Parathyroid adenoma (tissue), 2 donors: ENCODE results near the gene NUP98.

Experiments used
- H2AFZ ChIP-seq: fragments of 300-600 bp; sonication (generic); one replicate; pipeline ENCODE4 v1.7.0; 2017; ENCODE audit warnings: antibody characterized with exemption, mild to moderate bottlenecking
- H3K27ac ChIP-seq: fragments of 300-600 bp; sonication (generic); one replicate; pipeline ENCODE4 v1.7.0; 2017
- H3K27me3 ChIP-seq: fragments of 300-600 bp; sonication (generic); one replicate; pipeline ENCODE4 v1.7.0; 2017; ENCODE audit warnings: low read length; ENCODE audit not compliant: control insufficient read depth, insufficient read depth
- H3K36me3 ChIP-seq: fragments of 300-600 bp; sonication (generic); one replicate; pipeline ENCODE4 v1.7.0; 2017; ENCODE audit warnings: low read length; ENCODE audit not compliant: control insufficient read depth, insufficient read depth
- H3K4me1 ChIP-seq: fragments of 300-600 bp; sonication (generic); one replicate; pipeline ENCODE4 v1.7.0; 2017; ENCODE audit warnings: control low read depth
- H3K4me2 ChIP-seq: fragments of 300-600 bp; sonication (generic); one replicate; pipeline ENCODE4 v1.7.0; 2017; ENCODE audit warnings: low read length
- H3K4me3 ChIP-seq: fragments of 300-600 bp; sonication (generic); one replicate; pipeline ENCODE4 v1.7.0; 2017; ENCODE audit warnings: low read depth, low read length
- H3K79me2 ChIP-seq: fragments of 300-600 bp; sonication (generic); one replicate; pipeline ENCODE4 v1.7.0; 2017; ENCODE audit warnings: control low read depth
- H3K9ac ChIP-seq: fragments of 300-600 bp; sonication (generic); one replicate; pipeline ENCODE4 v1.7.0; 2017; ENCODE audit warnings: mild to moderate bottlenecking
- H3K9me3 ChIP-seq: fragments of 300-600 bp; sonication (generic); one replicate; pipeline ENCODE4 v1.7.0; 2017; ENCODE audit warnings: low read length; ENCODE audit not compliant: control insufficient read depth
- CTCF ChIP-seq: fragments of 300-600 bp; sonication (generic); IDR thresholded peaks from one replicate; pipeline ENCODE4 v1.7.0; 2017; ENCODE audit warnings: antibody characterized with exemption, mild to moderate bottlenecking
- donor health status: primary hyperparathyroidism.

NUP98 gene

GRCh38 chr11:3827434-3828186, 30.3 kb upstream of the NUP98 start:
- H3K79me2 ChIP-seq = no peaks in the 10 kb centered on the region
- no peaks in the 10 kb centered on the region for H3K9me3 ChIP-seq
- no peak overlapping the region for H3K9ac ChIP-seq
- no peak overlapping the region for H2AFZ ChIP-seq
- peaks cover 7% of the 10 kb centered on the region for H3K4me1 ChIP-seq
- no peak for TF ChIP-seq CTCF
- no peak overlapping the region for H3K27ac ChIP-seq
- H3K4me3 ChIP-seq = no peak overlapping the region
- no peaks in the 10 kb centered on the region for H3K27me3 ChIP-seq
- H3K4me2 ChIP-seq = no peak overlapping the region
- no peaks in the 10 kb centered on the region for H3K36me3 ChIP-seq

- Histone ChIP-seq H3K79me2 (no peaks in the 10 kb centered on the region), H3K9ac (no peak overlapping the region), H3K9me3 (no peaks in the 10 kb centered on the region), H3K36me3 (no peaks in the 10 kb centered on the region), H3K4me1 (no peaks in the 10 kb centered on the region), H3K27ac (no peak overlapping the region), H2AFZ (no peak overlapping the region), H3K4me2 (no peak overlapping the region), H3K27me3 (no peaks in the 10 kb centered on the region), H3K4me3 (no peak overlapping the region)
- TF ChIP-seq CTCF = no peak
These were observed 29.4 kb upstream of the NUP98 start for GRCh38 chr11:3826721-3827120.

DNA sequence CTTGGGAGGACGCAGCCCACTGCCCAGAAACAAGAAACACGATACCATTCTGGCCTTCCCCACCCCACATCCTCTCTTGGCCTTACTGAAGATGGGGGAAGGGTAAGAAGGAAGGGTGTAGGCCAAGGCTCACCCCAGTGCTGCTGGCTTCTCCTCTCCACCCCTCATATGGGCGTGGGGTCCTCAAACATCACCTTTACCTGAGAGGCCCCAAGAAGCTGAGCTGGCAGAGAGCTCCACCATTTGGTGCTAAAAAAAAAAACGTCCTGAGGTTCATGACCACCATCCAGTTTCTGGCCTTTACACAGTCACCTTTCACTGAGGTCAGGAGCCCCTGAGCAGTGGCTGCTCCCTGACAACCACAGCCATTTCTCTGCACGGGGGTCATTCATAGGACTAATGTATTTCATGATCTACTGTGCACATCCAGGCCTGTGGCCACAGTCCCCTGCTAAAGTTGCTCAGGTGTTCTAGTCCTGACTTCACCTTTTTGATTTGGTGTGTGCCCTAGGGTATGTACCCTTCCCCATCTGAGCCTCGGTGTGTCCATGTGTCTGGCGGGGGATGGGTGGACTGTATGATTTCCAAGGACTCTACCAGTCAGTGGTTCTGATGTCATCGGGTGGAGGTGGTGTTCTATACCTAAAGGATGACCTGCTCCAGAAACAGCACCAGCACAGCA, 28.3 kb upstream of the NUP98 start:
- H3K79me2 ChIP-seq = no peaks in the 10 kb centered on the region
- H3K4me1 ChIP-seq = no peaks in the 10 kb centered on the region
- H3K4me3 ChIP-seq = no peak overlapping the region
- no peaks in the 10 kb centered on the region for H3K36me3 ChIP-seq
- H3K27me3 ChIP-seq = no peaks in the 10 kb centered on the region
- H3K4me2 ChIP-seq = no peak overlapping the region
- no peak overlapping the region for H3K27ac ChIP-seq
- TF ChIP-seq CTCF = no peak
- no peak overlapping the region for H3K9ac ChIP-seq
- H2AFZ ChIP-seq = no peak overlapping the region
- no peaks in the 10 kb centered on the region for H3K9me3 ChIP-seq

DNA sequence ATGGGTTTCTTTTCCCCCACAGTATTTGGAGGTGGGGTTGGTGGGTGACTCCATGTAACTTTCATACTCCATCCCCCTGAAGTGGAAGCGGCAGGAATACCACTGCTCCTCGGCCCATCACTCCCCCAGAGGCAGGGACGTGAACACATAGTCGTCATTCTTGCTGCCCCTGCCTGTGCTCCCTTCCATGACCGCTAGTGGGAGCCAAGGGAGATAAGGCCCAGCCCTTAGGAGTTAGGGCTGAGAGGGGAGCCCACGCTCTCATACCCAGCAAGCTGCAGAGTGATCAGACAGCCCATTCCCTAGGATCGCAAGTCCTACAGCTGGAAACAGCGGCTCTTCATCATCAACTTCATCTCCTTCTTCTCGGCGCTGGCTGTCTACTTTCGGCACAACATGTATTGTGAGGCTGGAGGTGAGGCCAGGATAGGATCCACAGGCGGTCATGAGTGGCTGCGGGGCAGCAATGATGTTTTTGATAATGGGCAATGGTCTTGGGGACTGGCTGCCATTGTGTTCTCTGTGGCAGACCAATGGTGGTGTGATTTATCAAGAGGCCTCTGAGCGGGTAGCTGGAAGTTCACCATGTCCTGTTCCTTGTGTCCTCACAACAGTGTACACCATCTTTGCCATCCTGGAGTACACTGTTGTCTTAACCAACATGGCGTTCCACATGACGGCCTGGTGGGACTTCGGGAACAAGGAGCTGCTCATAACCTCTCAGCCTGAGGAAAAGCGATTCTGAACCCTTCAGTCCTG, 27.5 kb upstream of the NUP98 start:
- Histone ChIP-seq H3K4me1 (no peaks in the 10 kb centered on the region), H2AFZ (no peak overlapping the region), H3K4me2 (no peak overlapping the region), H3K79me2 (no peaks in the 10 kb centered on the region), H3K4me3 (no peak overlapping the region), H3K9ac (no peak overlapping the region), H3K27me3 (no peaks in the 10 kb centered on the region), H3K27ac (no peak overlapping the region), H3K36me3 (no peaks in the 10 kb centered on the region), H3K9me3 (no peaks in the 10 kb centered on the region)
- TF ChIP-seq CTCF = peak; percentile 50
